HEK293T (cell line): ENCODE measurements around the gene L1CAM.
"Not testable (repeated sequence)": the region's sequence is repeated elsewhere in the genome, so short reads cannot be mapped to it uniquely, and the experiment has no call there.

Experiments
- ARNT ChIP-seq: fragments of 450-650 bp; IDR thresholded peaks from 2 replicates; pipeline ENCODE4 v1.6.1; 2017; ENCODE audit warnings: mild to moderate bottlenecking
- BHLHE40 ChIP-seq: fragments of 450-650 bp; IDR thresholded peaks from 2 replicates; pipeline ENCODE4 v1.6.1; 2016; ENCODE audit warnings: mild to moderate bottlenecking, moderate library complexity, borderline replicate concordance
- ELF4 ChIP-seq: fragments of 450-650 bp; IDR thresholded peaks from 2 replicates; pipeline ENCODE4 v1.6.1; 2017; ENCODE audit warnings: antibody characterized with exemption
- FOXA1 ChIP-seq: fragments of 450-650 bp; IDR thresholded peaks from 2 replicates; pipeline ENCODE4 v1.6.1; 2016; ENCODE audit warnings: mild to moderate bottlenecking
- FOXK2 ChIP-seq: fragments of 450-650 bp; IDR thresholded peaks from 2 replicates; pipeline ENCODE4 v1.6.1; 2016; ENCODE audit warnings: mild to moderate bottlenecking
- FOXM1 ChIP-seq: fragments of 450-650 bp; IDR thresholded peaks from 2 replicates; pipeline ENCODE4 v1.6.1; 2017; ENCODE audit warnings: mild to moderate bottlenecking, borderline replicate concordance
- NFRKB ChIP-seq: fragments of 450-650 bp; IDR thresholded peaks from 2 replicates; pipeline ENCODE4 v1.6.1; 2016; ENCODE audit warnings: mild to moderate bottlenecking, moderate library complexity
- SP1 ChIP-seq: fragments of 450-650 bp; IDR thresholded peaks from 2 replicates; pipeline ENCODE4 v1.6.1; 2017

DNA sequence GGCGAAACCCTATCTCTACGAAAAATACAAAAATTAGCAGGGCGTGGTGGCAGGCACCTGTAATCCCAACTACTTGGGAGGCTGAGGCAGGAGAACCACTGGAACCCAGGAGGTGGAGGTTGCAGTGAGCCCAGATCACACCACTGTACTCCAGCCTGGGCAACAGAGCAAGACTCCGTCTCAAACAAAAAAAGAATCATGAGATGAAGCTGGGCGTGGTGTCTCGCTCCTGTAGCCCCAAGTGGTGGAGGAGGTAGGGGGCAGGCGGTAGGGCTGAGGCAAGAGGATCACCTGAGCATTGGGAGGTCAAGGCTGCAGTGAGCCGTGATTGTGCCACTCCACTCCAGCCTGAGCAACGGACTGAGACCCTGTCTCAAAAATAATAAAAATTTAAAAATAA is 67.9 kb downstream of the L1CAM start:
- not testable (repeated sequence) for TF ChIP-seq ARNT, FOXK2, NFRKB, SP1, BHLHE40, ELF4, FOXM1, FOXA1
